HG03442 (cell line): ENCODE data around the gene GMDS.

Experiments used
- ATAC-seq: cut with Tn5 transposase; IDR thresholded peaks from one replicate; pipeline ENCODE4 v1.9.1; 2021; ENCODE audit warnings: mild to moderate bottlenecking, moderate library complexity; ENCODE audit not compliant: unreplicated experiment

Gene GMDS

GRCh38 chr6:1643111-1643510, 602.3 kb downstream of the GMDS start:
- ATAC-seq = no peak

DNA sequence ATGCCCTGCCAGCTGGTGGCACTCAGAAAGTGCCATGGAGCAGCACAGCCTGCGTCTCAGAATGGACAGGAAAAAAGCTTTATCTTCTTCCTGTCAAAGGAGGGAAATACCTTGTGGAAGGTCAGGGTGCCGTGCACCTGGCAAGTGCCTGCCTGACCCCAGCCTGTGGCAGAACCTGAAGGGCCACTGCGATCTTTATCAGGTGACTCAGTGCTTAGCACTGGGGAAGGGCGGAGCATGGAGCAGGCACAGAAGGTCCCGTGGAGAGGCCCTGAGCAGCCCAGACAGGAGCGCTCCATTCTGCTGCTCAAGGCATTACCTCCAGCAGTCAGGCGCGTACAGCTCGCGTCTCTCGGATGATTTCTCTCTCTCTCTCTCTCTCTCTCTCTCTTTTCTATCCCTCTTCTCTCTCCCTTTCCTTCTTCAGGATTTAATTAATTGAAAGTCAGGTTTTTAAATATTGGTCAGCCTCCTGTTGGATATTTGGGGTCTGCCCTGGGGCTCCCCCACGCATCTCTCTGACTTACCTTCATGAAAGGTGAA, 604.0 kb downstream of the GMDS start:
- ATAC-seq = no peak

- ATAC-seq = no peak
These were observed 604.9 kb downstream of the GMDS start for GRCh38 chr6:1640476-1640875.

- no peak for ATAC-seq
These were observed 606.0 kb downstream of the GMDS start for GRCh38 chr6:1639430-1639829.

DNA sequence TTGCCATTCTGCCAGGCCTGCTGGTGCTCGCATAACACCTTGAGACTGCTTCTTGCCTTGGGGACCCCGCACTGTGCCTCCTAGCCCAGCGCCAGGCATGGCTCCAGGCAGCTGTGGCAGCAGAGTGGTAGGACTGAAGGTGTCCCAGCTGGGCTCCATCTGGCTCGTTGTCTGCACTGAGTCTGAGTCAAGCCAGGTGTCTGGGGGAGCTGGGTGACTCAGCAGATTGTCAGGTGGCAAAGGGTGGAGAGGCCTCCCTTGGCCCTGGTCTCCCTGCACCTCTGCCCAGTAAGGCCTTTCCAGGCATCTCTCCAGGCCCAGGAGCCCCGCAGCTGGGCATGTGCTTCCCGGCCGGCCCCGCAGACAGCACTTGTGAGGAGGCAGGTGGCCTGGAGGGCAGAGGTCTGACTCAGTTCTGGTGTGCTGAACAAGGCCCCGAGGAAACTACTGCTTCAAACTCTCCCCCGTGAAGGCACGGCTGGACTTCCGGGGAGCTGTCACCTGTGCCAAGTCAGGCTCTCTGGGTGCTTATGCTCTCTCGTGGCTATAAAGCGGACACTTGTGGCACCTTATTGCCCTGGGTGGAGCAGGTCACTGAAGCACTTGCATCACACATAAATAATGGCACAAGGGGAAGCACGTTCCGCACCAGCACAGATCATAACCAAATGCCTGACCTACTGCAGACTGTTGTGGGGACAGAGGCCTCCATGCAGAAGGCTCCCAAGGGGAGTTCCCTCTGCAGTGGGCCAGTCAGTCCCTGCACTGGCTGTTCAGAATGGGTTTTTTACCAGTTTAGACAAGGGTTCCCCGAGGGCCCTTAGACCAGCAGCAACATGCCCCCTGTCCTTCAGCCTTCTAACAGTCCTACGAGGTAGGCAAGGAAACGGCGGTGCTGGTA, 608.2 kb downstream of the GMDS start:
- no peak for ATAC-seq

- ATAC-seq = no peak
These were observed 609.1 kb downstream of the GMDS start for GRCh38 chr6:1636272-1636825.

DNA sequence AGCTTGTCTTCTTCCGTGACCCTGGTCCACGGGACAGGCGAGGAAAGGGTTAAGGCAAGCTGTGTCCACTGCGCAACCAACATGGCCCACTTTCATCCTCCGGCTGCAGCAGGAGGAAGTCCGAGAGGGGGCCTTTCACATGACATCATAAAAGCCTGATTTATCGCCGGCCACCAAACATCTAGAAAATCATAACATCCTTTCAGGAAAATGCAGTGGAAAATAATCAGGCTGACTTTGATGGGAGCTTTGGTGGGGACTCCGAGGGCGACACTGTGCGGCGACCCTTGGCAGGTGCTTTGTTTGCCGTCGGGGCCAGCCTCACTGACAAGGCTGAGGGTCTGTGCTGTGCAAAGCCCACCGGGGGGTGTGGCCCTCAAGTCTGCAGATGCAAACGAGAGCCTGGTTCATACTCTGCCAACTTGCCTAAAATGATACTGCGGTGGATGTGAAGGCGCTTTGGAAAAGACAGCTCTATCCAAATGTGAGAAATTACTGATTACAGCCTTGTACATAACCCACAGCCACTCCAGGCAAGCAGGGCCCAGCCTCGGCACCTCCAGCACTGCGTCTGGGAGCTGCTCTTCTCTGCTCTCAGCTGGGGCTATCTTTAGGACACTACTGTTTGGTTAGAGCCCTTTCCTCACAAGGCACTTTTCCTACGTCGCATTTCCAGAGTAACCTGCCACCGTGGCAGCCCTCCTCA, 609.9 kb downstream of the GMDS start:
- ATAC-seq = no peak

GRCh38 chr6:1634081-1634480, 611.3 kb downstream of the GMDS start:
- no peak for ATAC-seq

DNA sequence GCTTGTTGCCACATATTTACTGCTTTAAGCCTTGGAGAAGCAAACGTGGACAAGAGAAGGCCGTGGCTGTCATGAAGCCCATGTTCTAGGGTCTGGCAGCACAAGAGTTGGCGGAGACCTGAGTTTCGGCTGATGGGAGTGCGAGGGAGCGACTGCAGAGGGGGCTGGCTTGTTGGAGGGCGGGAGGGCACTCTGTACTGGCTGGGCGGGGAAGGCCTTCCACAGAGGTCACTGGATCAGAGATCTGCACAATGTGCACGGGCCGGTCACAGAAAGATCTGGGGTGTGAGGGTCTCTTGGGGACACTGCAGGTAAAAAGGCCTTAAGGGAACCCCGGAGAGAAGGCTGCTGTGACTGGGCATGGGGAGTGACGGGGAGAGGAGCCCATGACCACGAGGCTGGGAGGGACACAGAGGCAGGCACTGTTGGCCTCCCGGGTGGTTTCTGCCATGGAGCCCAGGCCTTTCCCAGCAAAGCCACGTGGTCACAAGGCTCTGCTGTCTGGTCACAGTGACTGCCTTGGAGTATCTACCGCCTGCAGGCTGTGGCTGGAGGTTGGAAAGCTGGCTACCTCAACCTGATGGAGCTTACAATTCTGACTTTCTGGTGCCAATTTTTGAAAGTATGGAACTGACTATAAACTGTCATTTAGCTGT, 611.9 kb downstream of the GMDS start:
- ATAC-seq = no peak

- no peak for ATAC-seq
These were observed 614.2 kb downstream of the GMDS start for GRCh38 chr6:1631251-1631650.

DNA sequence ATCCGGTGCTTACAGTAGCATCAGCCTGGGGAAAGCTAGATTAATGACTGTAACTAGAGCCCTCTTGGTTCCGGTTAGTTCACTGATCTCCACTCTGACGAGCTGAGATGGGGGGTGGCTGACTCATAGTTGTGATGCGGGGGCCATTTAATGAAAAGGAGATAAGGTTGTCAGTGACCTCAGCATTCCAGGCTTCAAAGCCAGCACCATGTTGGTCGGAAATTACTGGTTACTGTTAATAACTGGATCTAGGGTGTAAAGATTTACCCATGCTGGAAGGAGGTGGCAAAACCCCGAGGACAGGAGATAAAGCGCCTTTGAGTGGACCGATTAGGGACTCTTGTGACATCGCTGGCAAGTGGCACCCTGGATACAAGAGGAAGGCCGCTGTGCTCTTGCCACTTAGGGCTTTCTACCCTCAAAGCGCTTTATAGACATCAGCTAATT, 614.6 kb downstream of the GMDS start:
- ATAC-seq = no peak

DNA sequence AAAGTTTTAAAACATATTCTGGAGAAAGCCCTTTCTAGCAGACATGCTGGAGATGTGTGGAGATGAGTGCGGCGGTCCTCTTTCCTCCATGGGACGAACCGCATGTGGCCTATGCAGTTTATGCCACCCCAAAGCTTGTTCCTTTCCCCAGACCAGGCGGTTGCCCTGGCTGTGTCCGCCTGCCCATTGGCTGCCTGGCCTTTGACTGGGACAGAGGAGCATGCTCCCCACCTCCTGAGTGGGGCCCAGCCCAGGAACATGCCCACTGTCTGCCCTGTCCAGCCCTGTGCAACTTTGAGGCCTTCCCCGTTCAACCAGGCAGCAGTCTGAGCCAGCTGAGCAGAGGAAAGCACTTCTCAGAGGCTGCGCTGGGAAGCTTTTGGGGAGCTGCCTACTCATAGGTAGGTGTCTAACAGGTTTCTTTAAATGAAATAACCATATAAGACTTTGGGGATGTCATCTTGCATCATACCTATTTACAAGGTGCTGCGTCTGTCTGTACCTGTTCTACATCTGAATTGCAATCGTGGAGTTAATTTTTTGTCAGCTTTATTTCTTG, 615.1 kb downstream of the GMDS start:
- no peak for ATAC-seq

DNA sequence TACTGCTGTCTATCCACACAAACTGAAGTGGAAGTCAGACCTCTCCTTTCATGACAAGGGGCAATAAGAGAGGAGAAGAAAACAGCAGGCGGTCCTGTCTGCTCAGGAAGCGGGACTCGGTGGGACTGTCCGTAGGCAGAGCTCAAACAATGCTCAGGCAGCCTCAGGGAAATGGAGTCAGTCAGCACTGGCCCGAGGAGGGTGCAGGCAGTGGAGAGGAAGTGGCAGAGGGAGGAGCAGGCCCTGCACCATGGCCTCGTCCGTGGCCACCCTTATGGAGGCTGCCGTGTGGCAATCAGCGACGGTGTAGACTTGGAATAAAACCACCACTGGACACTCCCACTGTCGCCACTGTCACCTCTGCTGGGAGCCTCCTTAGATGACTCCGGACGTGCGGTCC, 616.1 kb downstream of the GMDS start:
- no peak for ATAC-seq

- ATAC-seq = no peak
These were observed 617.4 kb downstream of the GMDS start for GRCh38 chr6:1627827-1628560.

DNA sequence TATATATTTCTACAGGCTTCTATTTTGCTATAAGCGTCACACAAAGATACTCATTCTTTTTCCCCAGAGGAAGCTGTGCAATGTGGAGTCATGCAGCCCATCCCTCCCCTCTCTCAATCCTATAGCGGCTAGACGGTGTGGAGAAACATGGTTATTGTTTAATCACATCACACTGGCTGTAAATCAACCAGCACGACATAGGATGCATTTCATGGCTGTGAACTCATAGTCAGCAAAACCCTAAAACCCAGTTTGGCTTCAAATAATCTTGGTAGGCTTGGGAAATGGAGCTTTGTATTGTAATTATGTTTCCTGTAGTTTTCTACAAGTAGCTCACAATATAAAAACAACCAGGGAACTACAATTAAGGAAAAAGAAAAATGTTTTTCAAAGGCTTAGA, 618.9 kb downstream of the GMDS start:
- no peak for ATAC-seq

DNA sequence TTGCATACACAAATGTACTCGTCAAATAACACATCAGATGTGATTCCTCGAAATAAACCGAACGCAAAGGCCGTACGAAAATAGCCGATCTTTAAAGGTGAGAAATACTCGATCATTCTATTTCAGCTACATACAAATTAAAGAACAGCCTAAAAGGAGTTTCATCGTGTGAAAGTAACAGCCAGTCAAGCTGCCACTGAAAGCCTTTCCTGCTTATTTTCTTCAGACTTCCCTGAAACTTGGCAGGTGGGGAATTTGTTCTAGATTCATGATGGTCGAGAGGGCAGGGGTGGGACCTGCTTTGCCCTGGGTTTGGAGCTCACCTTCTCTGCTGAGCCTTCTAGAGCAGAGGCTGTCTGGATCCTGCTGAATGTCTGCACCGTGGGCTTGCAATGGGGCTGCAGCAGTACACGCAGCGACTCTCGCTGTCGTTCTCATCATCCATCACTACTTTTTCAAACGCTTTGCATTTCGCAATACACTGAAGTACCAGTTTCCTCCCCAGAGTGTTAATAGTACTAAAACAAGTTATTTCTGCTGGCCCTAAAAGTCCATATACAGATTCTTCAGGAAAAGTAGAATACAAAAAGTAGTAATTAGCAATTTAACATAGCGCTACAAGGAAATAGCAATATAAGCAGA, 619.5 kb downstream of the GMDS start:
- no peak for ATAC-seq

DNA sequence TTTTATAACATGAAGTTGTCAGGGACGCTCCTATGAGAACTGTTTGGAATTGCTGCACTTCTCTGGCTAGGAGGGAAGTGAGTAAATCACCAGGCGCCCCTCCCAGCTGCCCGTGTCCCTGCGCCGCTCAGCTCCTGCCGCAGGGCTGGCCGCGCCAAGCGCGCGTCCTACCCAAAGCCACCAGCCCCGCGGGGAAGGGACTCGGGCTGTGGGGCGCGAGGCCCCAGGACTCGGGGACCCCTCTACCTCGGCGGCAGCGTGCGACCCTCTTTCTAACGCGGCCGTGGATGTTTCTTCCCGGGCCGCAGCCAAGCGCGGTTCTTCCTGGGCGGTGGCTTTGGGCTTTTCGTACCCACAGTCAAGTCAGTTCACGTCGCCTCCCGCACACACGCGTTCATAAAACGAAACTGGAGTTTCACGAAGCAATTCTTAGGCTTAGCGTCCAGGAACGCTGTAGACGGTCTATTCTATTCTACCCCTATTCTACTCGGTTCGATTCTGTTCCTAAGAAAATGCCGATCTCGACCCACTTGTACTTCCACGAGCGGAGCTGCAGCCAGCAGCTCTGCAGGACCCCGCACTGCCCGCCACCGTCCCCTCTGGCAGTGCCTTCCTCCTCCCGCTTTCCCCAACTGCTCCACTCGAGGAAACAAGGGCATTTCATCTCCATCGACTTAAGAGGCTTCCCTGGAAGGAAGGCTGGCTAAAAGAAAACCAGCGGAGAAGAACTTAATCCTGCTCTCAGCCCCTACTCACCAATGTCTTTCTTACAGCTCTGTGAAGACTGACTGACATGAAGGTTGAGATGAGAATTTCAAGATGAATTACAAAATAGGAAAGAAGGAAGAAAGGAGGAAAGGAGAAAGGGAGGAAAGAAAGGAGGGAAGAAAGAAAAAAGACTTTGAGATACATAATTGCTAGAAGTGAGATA, 620.3 kb downstream of the GMDS start:
- no peak for ATAC-seq

DNA sequence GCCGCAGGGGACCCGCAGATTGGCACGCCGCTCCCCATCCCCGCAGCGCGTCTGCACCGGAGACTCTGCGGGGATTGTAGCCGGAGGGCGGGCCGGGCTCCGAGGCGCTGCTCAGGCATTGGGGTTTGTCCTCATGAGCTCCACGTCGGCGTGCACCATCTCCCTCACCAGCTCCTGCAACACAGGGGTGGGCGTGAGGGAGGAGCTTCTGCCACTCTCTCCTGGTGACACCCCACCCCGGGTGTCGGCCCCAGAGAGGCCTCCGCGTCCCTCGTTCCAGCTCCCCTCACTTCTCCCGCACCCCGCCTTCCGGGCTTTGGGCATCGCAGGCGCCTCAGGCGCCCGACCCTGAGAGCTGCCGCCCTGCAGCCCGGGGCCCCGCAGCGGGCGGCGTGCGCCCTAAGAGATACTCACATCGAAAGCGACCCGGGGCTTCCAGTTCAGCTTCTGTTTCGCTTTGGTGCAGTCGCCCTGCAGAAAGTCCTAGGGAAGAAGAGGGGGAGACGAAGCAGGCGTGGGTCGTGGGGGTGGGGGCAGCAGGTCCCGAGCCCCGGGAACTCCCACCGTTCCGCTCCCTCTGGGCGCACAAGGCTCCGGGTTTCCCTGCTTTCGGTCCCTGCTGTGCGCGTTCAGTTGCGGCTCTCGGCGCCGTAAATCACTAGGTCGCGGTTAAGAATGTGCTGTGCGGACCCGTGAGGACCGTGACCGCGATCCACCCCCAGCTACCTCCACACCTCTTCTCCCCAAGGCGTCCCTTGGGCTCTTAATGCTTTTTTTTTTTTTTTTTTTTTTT, 621.2 kb downstream of the GMDS start:
- ATAC-seq = no peak
